ENCODE data around the gene EXOSC2. TPM values are rescaled to one million over a fixed set of nuclear protein-coding genes. Genes with fewer than 3 reads are reported as not detected.

The EXOSC2 gene
- polyA plus RNA-seq, 1 donor (not counting 4 experiments of a cell fraction or from before 2014, with no cell fraction given): 37.5 TPM

GRCh38 chr9:130718562-130718961 is 25.0 kb downstream of the EXOSC2 start:
- H3K9me1 ChIP-seq (ENCODE audit: control insufficient read depth, extremely low read depth, insufficient read depth, low read length): no peaks in the 10 kb centered on the region
- H3K79me2 ChIP-seq (ENCODE audit: control insufficient read depth, insufficient read depth, low read length): peaks cover 55% of the 10 kb centered on the region
- no peak for FAIRE-seq
- H3K4me3 ChIP-seq (ENCODE audit: control insufficient read depth in 2 of 3, extremely low read depth in 1 of 3, insufficient read depth in 2 of 3, low read depth in 1 of 3, low read length in 3 of 3): no peak overlapping the region
- no peak overlapping the region for H3K4me2 ChIP-seq (ENCODE audit: control insufficient read depth, extremely low read depth, insufficient read depth, low read depth, low read length)
- no peak overlapping the region for H2AFZ ChIP-seq (ENCODE audit: control insufficient read depth, low read length)
- TF ChIP-seq EZH2 (IDR thresholded peaks at IDR 0.05; ENCODE audit: low read length): no peak
- TF ChIP-seq, protein P1, sequence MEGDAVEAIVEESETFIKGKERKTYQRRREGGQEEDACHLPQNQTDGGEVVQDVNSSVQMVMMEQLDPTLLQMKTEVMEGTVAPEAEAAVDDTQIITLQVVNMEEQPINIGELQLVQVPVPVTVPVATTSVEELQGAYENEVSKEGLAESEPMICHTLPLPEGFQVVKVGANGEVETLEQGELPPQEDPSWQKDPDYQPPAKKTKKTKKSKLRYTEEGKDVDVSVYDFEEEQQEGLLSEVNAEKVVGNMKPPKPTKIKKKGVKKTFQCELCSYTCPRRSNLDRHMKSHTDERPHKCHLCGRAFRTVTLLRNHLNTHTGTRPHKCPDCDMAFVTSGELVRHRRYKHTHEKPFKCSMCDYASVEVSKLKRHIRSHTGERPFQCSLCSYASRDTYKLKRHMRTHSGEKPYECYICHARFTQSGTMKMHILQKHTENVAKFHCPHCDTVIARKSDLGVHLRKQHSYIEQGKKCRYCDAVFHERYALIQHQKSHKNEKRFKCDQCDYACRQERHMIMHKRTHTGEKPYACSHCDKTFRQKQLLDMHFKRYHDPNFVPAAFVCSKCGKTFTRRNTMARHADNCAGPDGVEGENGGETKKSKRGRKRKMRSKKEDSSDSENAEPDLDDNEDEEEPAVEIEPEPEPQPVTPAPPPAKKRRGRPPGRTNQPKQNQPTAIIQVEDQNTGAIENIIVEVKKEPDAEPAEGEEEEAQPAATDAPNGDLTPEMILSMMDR (optimal IDR thresholded peaks at IDR 0.05 in 1 of 3, IDR thresholded peaks at IDR 0.05 in 1 of 3, conservative IDR thresholded peaks at IDR 0.05 in 1 of 3; ENCODE audit: extremely low read depth in 1 of 3, insufficient read depth in 2 of 3, low read length in 3 of 3): no peak
- no peaks in the 10 kb centered on the region for H3K27me3 ChIP-seq (ENCODE audit: control insufficient read depth, extremely low read depth, insufficient read depth, low read length)
- no peaks in the 10 kb centered on the region for H3K9me3 ChIP-seq (ENCODE audit: control insufficient read depth, low read depth, low read length)
- H3K9ac ChIP-seq (ENCODE audit: control insufficient read depth, extremely low read depth, insufficient read depth, low read length): no peak overlapping the region
- peaks cover 15% of the 10 kb centered on the region for H3K4me1 ChIP-seq (ENCODE audit: control insufficient read depth, extremely low read depth, insufficient read depth, low read length)
- H3K36me3 ChIP-seq (ENCODE audit: control insufficient read depth in 2 of 2, extremely low read depth in 1 of 2, insufficient read depth in 2 of 2, low read length in 2 of 2): no peaks in the 10 kb centered on the region
- no peaks in the 10 kb centered on the region for H4K20me1 ChIP-seq (ENCODE audit: control insufficient read depth, extremely low read depth, insufficient read depth, low read length)
- DNase-seq (ENCODE audit: low read depth, low spot score): no peak
- dilution Hi-C loops (cut with MboI; ENCODE audit: extremely low pct_ligation_motif_present, low sequenced_read_pairs): no loop called here
- H3K27ac ChIP-seq (ENCODE audit: control insufficient read depth, insufficient read depth, low read length): no peak overlapping the region

- dilution Hi-C loops (cut with MboI; ENCODE audit: extremely low pct_ligation_motif_present, low sequenced_read_pairs): no loop called here
- H2AFZ ChIP-seq (ENCODE audit: control insufficient read depth, low read length): no peak overlapping the region
- TF ChIP-seq, protein P1 (optimal IDR thresholded peaks at IDR 0.05 in 1 of 3, IDR thresholded peaks at IDR 0.05 in 1 of 3, conservative IDR thresholded peaks at IDR 0.05 in 1 of 3; ENCODE audit: extremely low read depth in 1 of 3, insufficient read depth in 2 of 3, low read length in 3 of 3): no peak
- no peak for TF ChIP-seq EZH2 (IDR thresholded peaks at IDR 0.05; ENCODE audit: low read length)
- no peak overlapping the region for H3K9ac ChIP-seq (ENCODE audit: control insufficient read depth, extremely low read depth, insufficient read depth, low read length)
- H3K4me1 ChIP-seq (ENCODE audit: control insufficient read depth, extremely low read depth, insufficient read depth, low read length): peaks cover 3% of the 10 kb centered on the region
- no peak for DNase-seq (ENCODE audit: low read depth, low spot score)
- H3K9me3 ChIP-seq (ENCODE audit: control insufficient read depth, low read depth, low read length): no peaks in the 10 kb centered on the region
- FAIRE-seq: no peak
- H3K79me2 ChIP-seq (ENCODE audit: control insufficient read depth, insufficient read depth, low read length): peaks cover 39% of the 10 kb centered on the region
- H4K20me1 ChIP-seq (ENCODE audit: control insufficient read depth, extremely low read depth, insufficient read depth, low read length): no peaks in the 10 kb centered on the region
- H3K36me3 ChIP-seq (ENCODE audit: control insufficient read depth in 2 of 2, extremely low read depth in 1 of 2, insufficient read depth in 2 of 2, low read length in 2 of 2): no peaks in the 10 kb centered on the region
- H3K9me1 ChIP-seq (ENCODE audit: control insufficient read depth, extremely low read depth, insufficient read depth, low read length): no peaks in the 10 kb centered on the region
- no peaks in the 10 kb centered on the region for H3K27me3 ChIP-seq (ENCODE audit: control insufficient read depth, extremely low read depth, insufficient read depth, low read length)
- no peak overlapping the region for H3K4me3 ChIP-seq (ENCODE audit: control insufficient read depth in 2 of 3, extremely low read depth in 1 of 3, insufficient read depth in 2 of 3, low read depth in 1 of 3, low read length in 3 of 3)
- H3K27ac ChIP-seq (ENCODE audit: control insufficient read depth, insufficient read depth, low read length): no peak overlapping the region
- no peak overlapping the region for H3K4me2 ChIP-seq (ENCODE audit: control insufficient read depth, extremely low read depth, insufficient read depth, low read depth, low read length)
These were observed 27.2 kb downstream of the EXOSC2 start for GRCh38 chr9:130720762-130721161.

Measured in keratinocyte (primary cell).